ENCODE measurements around the gene QSER1. TPM values are rescaled to one million over a fixed set of nuclear protein-coding genes. Genes with fewer than 3 reads are reported as not detected.
"Not testable (repeated sequence)": the region's sequence is repeated elsewhere in the genome, so short reads cannot be mapped to it uniquely, and the experiment has no call there.

Gene QSER1
- total RNA-seq, 2 donors from 2014 or later = 9.8 to 11.1 TPM

DNA sequence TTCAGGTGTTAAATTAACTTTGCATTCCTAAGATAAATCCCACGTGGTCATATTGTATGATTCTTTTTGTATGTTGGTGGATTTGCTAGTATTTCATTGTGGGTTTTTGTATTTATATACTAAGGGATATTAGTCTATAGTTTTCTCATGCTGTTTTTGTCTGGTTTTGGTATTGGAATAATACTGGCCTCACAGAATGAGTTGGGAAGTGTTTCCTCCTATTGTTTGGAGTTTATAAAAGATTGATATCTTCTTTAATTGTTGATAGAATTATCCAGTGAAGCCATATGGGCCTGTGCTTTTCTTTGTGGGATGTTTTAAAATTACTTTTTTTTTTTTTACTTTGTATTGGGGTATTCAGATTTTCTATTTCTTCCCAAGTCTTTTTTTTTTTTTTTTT is 59.8 kb downstream of the QSER1 start:
- no peak for ATAC-seq (replicated peaks in 1 of 2)
- Mint-ChIP-seq H3K4me3 (no peak overlapping the region), H3K27me3 (ENCODE audit: low read depth) (no peaks in the 10 kb centered on the region), H3K4me1 (ENCODE audit: low read depth) (no peaks in the 10 kb centered on the region), H3K36me3 (ENCODE audit: insufficient read depth in 2 of 2) (peaks cover 1 to 6% of the 10 kb centered on the region in 2 donors), H3K9me3 (no peaks in the 10 kb centered on the region), H3K27ac (no peak overlapping the region)
- DNase-seq = no peak

DNA sequence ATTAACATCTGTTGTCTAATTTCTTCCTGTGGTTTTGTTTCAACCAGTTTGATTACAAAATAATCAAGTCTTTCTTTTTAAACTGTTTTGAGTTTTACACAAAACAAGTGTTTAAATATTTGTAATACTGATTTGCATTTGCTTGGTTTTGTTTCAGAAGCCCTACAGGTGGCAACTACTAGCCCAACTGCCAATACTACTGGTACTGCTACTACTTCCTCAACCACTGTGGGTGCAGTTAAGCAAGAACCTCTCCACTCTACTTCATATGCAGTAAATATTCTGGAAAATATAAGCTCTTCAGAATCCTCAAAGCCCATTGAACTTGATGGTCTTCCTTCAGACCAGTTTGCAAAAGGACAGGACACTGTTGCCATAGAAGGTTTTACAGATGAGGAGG is 61.1 kb downstream of the QSER1 start:
- H3K4me3 Mint-ChIP-seq = no peak overlapping the region
- H3K36me3 Mint-ChIP-seq (ENCODE audit: insufficient read depth in 2 of 2) = peaks cover 1 to 3% of the 10 kb centered on the region in 2 donors
- no peak for DNase-seq
- no peaks in the 10 kb centered on the region for H3K27me3 Mint-ChIP-seq (ENCODE audit: low read depth)
- no peak for ATAC-seq (replicated peaks in 1 of 2)
- no peaks in the 10 kb centered on the region for H3K9me3 Mint-ChIP-seq
- H3K27ac Mint-ChIP-seq = no peak overlapping the region
- H3K4me1 Mint-ChIP-seq (ENCODE audit: low read depth) = no peaks in the 10 kb centered on the region

DNA sequence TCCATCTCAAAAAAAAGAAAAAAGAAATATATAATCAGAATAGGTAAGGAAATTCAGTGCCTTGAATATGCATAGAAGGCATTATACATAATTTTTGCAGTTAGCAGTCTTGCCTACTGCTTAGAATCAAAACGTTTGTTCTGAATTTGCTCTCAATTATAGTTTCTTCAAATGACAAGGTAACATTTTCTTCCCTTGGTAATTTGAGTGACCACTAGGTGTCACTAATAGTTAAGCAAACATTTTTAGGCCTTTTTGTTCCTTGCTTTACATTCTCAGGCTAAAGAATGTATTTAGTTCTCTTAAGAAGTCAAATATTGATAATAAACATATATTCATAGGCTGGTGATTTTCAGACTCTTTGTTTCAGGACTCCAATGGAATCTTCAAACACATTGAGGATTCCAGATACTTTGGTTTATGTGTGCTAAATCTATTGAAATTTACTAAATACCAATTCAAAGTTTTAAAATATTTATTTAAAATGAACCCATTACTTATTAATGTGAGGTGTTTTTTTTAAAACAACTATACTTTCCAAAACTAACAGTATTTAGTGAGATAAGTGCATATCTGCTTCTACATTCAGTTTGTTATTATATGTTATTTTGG is 68.0 kb downstream of the QSER1 start:
- no peak for DNase-seq
- no peak for ATAC-seq (replicated peaks in 1 of 2)
- peaks cover 11% of the 10 kb centered on the region for H3K4me1 Mint-ChIP-seq (ENCODE audit: low read depth)
- no peaks in the 10 kb centered on the region for H3K27me3 Mint-ChIP-seq (ENCODE audit: low read depth)
- no peak overlapping the region for H3K4me3 Mint-ChIP-seq
- H3K9me3 Mint-ChIP-seq = no peaks in the 10 kb centered on the region
- peaks cover 0 to 13% of the 10 kb centered on the region in 2 donors for H3K36me3 Mint-ChIP-seq (ENCODE audit: insufficient read depth in 2 of 2)
- no peak overlapping the region for H3K27ac Mint-ChIP-seq

DNA sequence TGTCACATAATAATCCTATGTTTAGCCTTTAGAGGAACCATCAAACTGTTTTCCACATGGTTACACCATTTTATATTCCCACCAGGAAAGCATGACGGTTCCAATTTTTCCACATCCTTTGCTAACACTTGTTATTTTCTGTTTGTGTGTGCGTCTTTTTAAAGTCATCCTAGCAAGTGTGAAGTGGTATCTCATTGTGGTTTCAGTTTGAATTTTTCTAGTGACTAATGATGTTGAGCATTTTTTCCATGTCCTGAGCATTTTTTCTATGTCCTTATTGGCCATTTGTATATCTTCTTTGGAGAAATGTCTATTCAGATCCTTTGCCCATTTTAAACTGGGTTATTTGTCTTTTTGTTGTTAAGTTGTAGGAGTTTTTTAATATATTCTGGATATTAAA is 69.4 kb downstream of the QSER1 start:
- DNase-seq = no peak
- no peak overlapping the region for H3K27ac Mint-ChIP-seq
- ATAC-seq (replicated peaks in 1 of 2) = peak in 1 of 2 donors; percentile 32
- no peaks in the 10 kb centered on the region for H3K9me3 Mint-ChIP-seq
- H3K27me3 Mint-ChIP-seq (ENCODE audit: low read depth) = no peaks in the 10 kb centered on the region
- H3K4me1 Mint-ChIP-seq (ENCODE audit: low read depth) = peaks cover 11% of the 10 kb centered on the region
- H3K36me3 Mint-ChIP-seq (ENCODE audit: insufficient read depth in 2 of 2) = peaks cover 0 to 13% of the 10 kb centered on the region in 2 donors
- no peak overlapping the region for H3K4me3 Mint-ChIP-seq

DNA sequence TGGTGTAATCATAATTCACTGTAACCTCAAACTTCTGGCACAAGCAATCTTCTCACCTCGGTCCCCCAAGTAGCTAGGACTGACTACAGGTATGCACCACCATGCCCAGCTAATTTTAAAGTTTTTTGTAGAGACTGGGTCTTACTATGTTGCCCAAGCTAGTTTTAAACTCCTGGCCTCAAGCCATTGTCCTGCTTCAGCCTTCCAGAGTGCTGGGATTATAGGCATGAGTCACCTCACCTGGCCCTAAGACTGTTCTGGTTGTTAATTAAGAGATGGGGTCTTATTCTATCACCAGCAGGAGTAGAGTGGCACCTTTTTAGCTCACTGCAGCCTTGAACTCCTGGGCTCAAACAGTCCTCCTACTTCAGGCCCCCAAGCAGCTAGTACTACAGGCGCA is 71.1 kb downstream of the QSER1 start:
- no peaks in the 10 kb centered on the region for H3K9me3 Mint-ChIP-seq
- H3K4me1 Mint-ChIP-seq (ENCODE audit: low read depth) = peaks cover 11% of the 10 kb centered on the region
- no peak overlapping the region for H3K27ac Mint-ChIP-seq
- H3K36me3 Mint-ChIP-seq (ENCODE audit: insufficient read depth in 2 of 2) = peaks cover 0 to 17% of the 10 kb centered on the region in 2 donors
- no peak overlapping the region for H3K4me3 Mint-ChIP-seq
- no peaks in the 10 kb centered on the region for H3K27me3 Mint-ChIP-seq (ENCODE audit: low read depth)
- no peak for DNase-seq
- no peak for ATAC-seq (replicated peaks in 1 of 2)

DNA sequence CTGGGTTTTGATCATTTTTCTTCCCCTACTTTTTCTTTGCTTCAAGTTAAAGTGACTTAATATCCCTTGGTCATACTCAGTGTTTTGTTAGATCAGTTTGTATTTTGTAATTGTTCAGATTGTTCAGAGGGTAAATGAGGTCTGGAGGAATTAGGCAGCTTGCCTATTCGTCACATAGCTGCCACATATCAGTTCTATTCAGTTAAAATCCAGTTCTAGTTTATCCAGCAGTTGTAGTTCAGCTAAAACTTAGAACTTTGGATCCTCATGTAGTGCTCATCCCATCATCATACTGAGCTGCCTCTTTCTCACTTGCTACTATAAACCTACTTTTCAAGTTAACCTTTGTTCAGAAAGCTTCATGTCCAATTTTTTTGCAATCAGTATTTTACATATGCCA is 75.9 kb downstream of the QSER1 start:
- H3K27ac Mint-ChIP-seq = no peak overlapping the region

DNA sequence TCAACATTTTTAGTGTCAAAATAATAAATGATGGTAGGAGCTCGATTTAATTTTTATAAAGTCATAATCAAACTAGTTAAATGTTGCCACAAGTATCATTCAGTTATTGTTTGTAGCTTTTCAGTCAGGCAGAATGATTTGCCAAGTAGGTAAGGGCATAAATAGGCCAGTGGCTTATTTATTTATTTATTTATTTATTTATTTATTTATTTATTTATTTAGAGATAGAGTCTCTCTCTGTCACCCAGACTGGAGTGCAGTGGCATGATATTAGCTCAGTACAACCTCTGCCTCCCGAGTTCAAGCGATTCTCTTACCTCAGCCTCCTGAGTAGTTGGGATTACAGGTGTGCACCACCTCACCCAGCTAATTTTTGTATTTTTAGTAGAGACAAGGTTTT is 79.6 kb downstream of the QSER1 start:
- not testable (repeated sequence) for DNase-seq; H3K4me3 Mint-ChIP-seq; H3K9me3 Mint-ChIP-seq; H3K36me3 Mint-ChIP-seq (ENCODE audit: insufficient read depth in 2 of 2); ATAC-seq (replicated peaks in 1 of 2); H3K27ac Mint-ChIP-seq; H3K4me1 Mint-ChIP-seq (ENCODE audit: low read depth); H3K27me3 Mint-ChIP-seq (ENCODE audit: low read depth)

More for the DNA sequence above, 75.9 kb downstream of the QSER1 start:
- DNase-seq = no peak
- no peaks in the 10 kb centered on the region for H3K4me1 Mint-ChIP-seq (ENCODE audit: low read depth)
- H3K36me3 Mint-ChIP-seq (ENCODE audit: insufficient read depth in 2 of 2) = peaks cover 0 to 6% of the 10 kb centered on the region in 2 donors
- no peaks in the 10 kb centered on the region for H3K9me3 Mint-ChIP-seq
- H3K27me3 Mint-ChIP-seq (ENCODE audit: low read depth) = no peaks in the 10 kb centered on the region
- ATAC-seq (replicated peaks in 1 of 2) = no peak
- no peak overlapping the region for H3K4me3 Mint-ChIP-seq

DNA sequence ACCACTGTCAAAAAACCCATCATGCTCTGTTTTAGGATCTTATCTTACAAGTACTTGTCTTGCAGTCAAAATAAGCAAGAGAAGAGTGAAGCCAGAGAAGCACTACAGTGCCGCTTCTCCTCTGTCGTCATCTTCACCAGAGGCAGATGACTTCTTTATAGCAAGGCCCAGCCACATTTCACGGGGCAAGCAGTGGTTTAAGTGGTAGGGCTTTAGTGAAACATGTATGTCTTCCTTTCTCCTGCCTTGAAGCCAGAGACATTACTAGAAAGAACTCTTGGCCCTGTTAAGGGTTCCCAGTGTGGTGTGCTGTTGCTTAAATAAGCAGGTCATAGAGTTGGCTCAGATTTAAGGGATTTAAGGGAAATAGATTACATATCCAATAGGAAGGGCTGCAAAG is 80.2 kb downstream of the QSER1 start:
- ATAC-seq (replicated peaks in 1 of 2) (no peak), DNase-seq (no peak)
- no peaks in the 10 kb centered on the region for H3K9me3 Mint-ChIP-seq
- no peaks in the 10 kb centered on the region for H3K4me1 Mint-ChIP-seq (ENCODE audit: low read depth)
- no peak overlapping the region for H3K27ac Mint-ChIP-seq
- H3K27me3 Mint-ChIP-seq (ENCODE audit: low read depth) = no peaks in the 10 kb centered on the region
- peaks cover 2 to 5% of the 10 kb centered on the region in 2 donors for H3K36me3 Mint-ChIP-seq (ENCODE audit: insufficient read depth in 2 of 2)
- H3K4me3 Mint-ChIP-seq = no peak overlapping the region

DNA sequence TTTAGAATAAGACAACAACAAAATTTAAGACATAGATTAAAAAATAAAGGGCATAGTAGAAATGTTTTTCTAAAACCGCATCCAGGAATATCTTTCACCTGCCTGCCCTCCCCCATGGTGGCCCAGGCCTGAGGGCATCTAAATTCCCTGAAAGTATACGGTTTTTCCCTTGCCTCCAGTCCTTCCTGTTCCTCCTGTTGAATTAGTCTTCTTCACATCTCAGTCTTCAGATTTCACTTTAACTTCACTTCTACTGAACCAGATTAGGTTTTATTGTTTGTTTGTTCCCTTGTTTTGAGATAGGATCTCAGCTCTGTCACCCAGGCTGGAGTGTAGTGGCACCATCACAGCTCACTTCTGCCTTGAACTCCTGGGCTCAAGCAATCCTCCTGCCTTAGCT is 90.0 kb downstream of the QSER1 start:
- Mint-ChIP-seq H3K4me3 (no peak overlapping the region), H3K27ac (no peak overlapping the region)
- DNase-seq = no peak

DNA sequence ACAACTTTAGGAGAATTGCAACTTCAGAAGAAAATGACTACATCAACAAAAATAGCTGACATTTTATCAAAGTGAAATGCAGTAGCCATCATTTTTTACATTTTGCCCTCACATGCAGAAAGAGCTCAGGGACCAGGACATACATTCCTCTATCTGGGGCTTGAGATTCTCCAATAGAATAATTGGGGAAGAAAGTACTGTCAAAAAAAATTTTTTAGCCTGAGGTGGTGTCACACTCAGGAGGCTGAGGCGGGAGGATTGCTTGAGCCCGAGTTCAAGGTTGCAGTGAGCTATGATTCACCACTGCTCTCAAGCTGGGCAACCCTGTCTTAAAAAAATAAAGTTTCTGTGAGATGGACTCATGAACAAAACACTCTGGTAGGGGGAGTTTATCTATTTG is 90.9 kb downstream of the QSER1 start:
- Mint-ChIP-seq H3K9me3 (no peaks in the 10 kb centered on the region), H3K27ac (no peak overlapping the region), H3K36me3 (ENCODE audit: insufficient read depth in 2 of 2) (no peaks in the 10 kb centered on the region), H3K27me3 (ENCODE audit: low read depth) (no peaks in the 10 kb centered on the region), H3K4me1 (ENCODE audit: low read depth) (peaks cover 5% of the 10 kb centered on the region), H3K4me3 (no peak overlapping the region)
- ATAC-seq (replicated peaks in 1 of 2) = no peak
- no peak for DNase-seq

More for the DNA sequence above, 90.0 kb downstream of the QSER1 start:
- peaks cover 5% of the 10 kb centered on the region for H3K4me1 Mint-ChIP-seq (ENCODE audit: low read depth)
- no peaks in the 10 kb centered on the region for H3K36me3 Mint-ChIP-seq (ENCODE audit: insufficient read depth in 2 of 2)
- no peaks in the 10 kb centered on the region for H3K9me3 Mint-ChIP-seq
- no peaks in the 10 kb centered on the region for H3K27me3 Mint-ChIP-seq (ENCODE audit: low read depth)
- ATAC-seq (replicated peaks in 1 of 2) = no peak

DNA sequence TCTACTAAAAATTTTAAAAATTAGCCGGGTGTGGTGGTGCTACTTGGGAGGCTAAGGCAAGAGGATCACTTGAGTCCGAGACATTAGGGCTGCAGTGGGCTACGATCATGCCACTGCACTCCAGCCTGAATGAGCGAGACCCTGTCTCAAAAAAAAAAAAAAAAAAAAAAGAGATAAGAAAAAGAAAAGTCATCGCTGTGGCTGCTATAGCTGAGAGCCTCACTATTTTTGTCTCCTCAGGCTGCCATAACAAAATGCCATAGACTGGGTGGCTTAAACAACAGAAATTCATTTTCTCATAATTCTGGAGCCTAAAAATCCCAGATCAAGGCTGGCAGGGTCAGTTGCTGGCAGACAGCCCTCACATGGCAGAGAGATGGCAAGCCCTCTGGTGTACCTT is 93.0 kb downstream of the QSER1 start:
- Mint-ChIP-seq H3K4me3 (no peak overlapping the region), H3K4me1 (ENCODE audit: low read depth) (peaks cover 5% of the 10 kb centered on the region), H3K9me3 (no peaks in the 10 kb centered on the region), H3K27ac (no peak overlapping the region), H3K27me3 (ENCODE audit: low read depth) (no peaks in the 10 kb centered on the region), H3K36me3 (ENCODE audit: insufficient read depth in 2 of 2) (no peaks in the 10 kb centered on the region)
- ATAC-seq (replicated peaks in 1 of 2) = no peak
- no peak for DNase-seq

DNA sequence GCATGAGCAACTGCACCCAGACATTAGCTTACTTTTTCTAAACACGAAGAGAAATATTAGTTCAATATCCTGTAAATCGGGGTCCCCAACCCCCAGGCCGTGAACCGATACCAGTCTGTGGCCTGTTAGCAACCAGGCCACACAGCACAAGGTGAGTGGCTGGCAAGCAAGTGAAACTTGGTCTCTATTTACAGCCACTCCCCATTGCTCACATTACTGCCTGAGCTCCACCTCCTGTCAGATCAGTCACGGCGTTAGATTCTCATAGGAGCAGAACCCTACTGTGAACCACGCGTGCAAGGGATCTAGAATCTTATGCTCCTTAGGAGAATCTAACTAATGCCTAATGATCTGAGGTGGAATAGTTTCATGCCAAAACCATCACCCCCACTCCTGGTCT is 95.2 kb downstream of the QSER1 start:
- peaks cover 5% of the 10 kb centered on the region for H3K4me1 Mint-ChIP-seq (ENCODE audit: low read depth)
- H3K9me3 Mint-ChIP-seq = peaks cover 5 to 9% of the 10 kb centered on the region in 2 donors
- H3K4me3 Mint-ChIP-seq = no peak overlapping the region
- H3K27ac Mint-ChIP-seq = no peak overlapping the region
- ATAC-seq (replicated peaks in 1 of 2) = no peak
- no peak for DNase-seq
- peaks cover 4 to 6% of the 10 kb centered on the region in 2 donors for H3K36me3 Mint-ChIP-seq (ENCODE audit: insufficient read depth in 2 of 2)
- H3K27me3 Mint-ChIP-seq (ENCODE audit: low read depth) = no peaks in the 10 kb centered on the region

DNA sequence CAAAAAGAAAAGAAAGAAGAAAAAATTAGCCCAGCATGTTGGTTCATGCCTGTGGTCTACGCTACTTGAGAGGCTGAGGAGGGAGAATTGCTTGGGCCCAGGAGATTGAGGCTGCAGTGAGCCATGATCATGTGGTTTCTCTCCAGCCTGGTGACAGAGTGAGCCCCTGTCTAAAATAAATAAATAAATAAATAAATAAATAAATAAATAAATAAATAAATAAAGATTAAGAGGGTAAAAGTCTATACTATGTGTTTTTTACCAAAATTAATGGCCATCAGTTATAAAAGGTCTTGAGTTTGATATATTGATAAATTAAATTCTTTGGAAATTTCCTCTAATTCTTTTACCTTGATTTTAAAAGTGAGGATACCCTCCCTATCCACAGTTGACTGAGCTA is 97.9 kb downstream of the QSER1 start:
- Mint-ChIP-seq H3K4me1 (ENCODE audit: low read depth) (no peaks in the 10 kb centered on the region), H3K4me3 (no peak overlapping the region), H3K9me3 (peaks cover 7 to 11% of the 10 kb centered on the region in 2 donors), H3K27ac (no peak overlapping the region), H3K27me3 (ENCODE audit: low read depth) (no peaks in the 10 kb centered on the region), H3K36me3 (ENCODE audit: insufficient read depth in 2 of 2) (peaks cover 4 to 6% of the 10 kb centered on the region in 2 donors)
- ATAC-seq (replicated peaks in 1 of 2) (no peak), DNase-seq (no peak)

DNA sequence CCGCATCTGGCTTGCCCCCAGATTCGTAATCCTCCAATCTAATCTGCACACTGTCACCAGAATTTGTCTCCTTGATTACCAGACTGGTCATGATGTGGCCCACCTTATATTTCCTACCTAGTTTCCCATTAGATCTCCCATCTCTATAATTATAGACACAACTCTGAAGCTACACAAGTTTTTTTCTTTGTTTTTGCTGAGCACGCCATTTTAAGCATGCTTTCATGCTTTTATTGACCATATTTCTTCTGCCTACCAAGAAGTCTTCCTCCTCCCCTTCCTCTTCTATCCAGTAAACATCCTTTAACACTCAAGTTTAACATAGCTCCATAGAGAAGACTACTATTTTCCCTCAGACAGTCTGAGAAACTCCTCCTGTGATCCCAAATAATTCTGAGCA is 98.8 kb downstream of the QSER1 start:
- Mint-ChIP-seq H3K27me3 (ENCODE audit: low read depth) (peaks cover 6% of the 10 kb centered on the region), H3K36me3 (ENCODE audit: insufficient read depth in 2 of 2) (peaks cover 4 to 6% of the 10 kb centered on the region in 2 donors), H3K4me3 (no peak overlapping the region), H3K4me1 (ENCODE audit: low read depth) (no peaks in the 10 kb centered on the region), H3K9me3 (peaks cover 7 to 11% of the 10 kb centered on the region in 2 donors), H3K27ac (no peak overlapping the region)
- DNase-seq (no peak), ATAC-seq (replicated peaks in 1 of 2) (no peak)

Data from activated T-cell treated with anti-CD3 and anti-CD28 coated beads, Interleukin-2, amount 50 U/mL, for 72 hours (primary cell).